Mesendoderm (in vitro differentiated cells): ENCODE measurements around the gene KIAA0513.

Experiments
- DNase-seq: peaks from one replicate; pipeline ENCODE4 v3.0.0; 2013
- H2AK5ac ChIP-seq: 2 replicates; pipeline ENCODE4 v1.6.1; 2013; ENCODE audit warnings: low read length, inconsistent platforms
- H2BK120ac ChIP-seq: 2 replicates; pipeline ENCODE4 v1.6.1; 2013; ENCODE audit warnings: low read depth, mild to moderate bottlenecking, low read length, moderate library complexity, mixed read lengths
- H2BK15ac ChIP-seq: replicated peaks from 2 replicates; pipeline ENCODE4 v1.6.1; 2013; ENCODE audit warnings: low read depth, mild to moderate bottlenecking, moderate library complexity
- H2BK5ac ChIP-seq: 2 replicates; pipeline ENCODE4 v1.6.1; 2013; ENCODE audit warnings: low read length, inconsistent platforms
- H3K18ac ChIP-seq: 2 replicates; pipeline ENCODE4 v1.6.1; 2013; ENCODE audit warnings: mild to moderate bottlenecking, low read length, mixed read lengths
- H3K23ac ChIP-seq: one replicate; pipeline ENCODE4 v1.6.1; 2013; ENCODE audit warnings: low read length
- H3K27ac ChIP-seq: 2 replicates; pipeline ENCODE4 v1.5.1; 2013; ENCODE audit warnings: low read depth, mild to moderate bottlenecking, inconsistent platforms, low read length, moderate library complexity
- H3K27me3 ChIP-seq: 2 replicates; pipeline ENCODE4 v1.6.1; 2013; ENCODE audit warnings: low read length, control low read depth, mild to moderate bottlenecking, inconsistent platforms; ENCODE audit not compliant: insufficient read depth, poor library complexity
- H3K36me3 ChIP-seq: 2 replicates; pipeline ENCODE4 v1.6.1; 2013; ENCODE audit warnings: low read length, inconsistent platforms; ENCODE audit not compliant: control insufficient read depth, insufficient read depth
- H3K4ac ChIP-seq: one replicate; pipeline ENCODE4 v1.6.1; 2013; ENCODE audit warnings: low read depth, mild to moderate bottlenecking, low read length, moderate library complexity
- H3K4me1 ChIP-seq: 2 replicates; pipeline ENCODE4 v1.6.1; 2013; ENCODE audit warnings: low read depth, low read length, inconsistent platforms; ENCODE audit not compliant: control insufficient read depth
- H3K4me2 ChIP-seq: 2 replicates; pipeline ENCODE4 v1.6.1; 2013; ENCODE audit warnings: low read length
- H3K4me3 ChIP-seq: 2 replicates; pipeline ENCODE4 v1.5.1; 2013; ENCODE audit warnings: mild to moderate bottlenecking, low read length
- H3K56ac ChIP-seq: one replicate; pipeline ENCODE4 v1.6.1; 2013; ENCODE audit warnings: low read length
- H3K79me1 ChIP-seq: 2 replicates; pipeline ENCODE4 v1.6.1; 2013; ENCODE audit warnings: low read length, inconsistent platforms
- H3K79me2 ChIP-seq: 2 replicates; pipeline ENCODE4 v1.6.1; 2013; ENCODE audit warnings: mild to moderate bottlenecking, low read length; ENCODE audit not compliant: control insufficient read depth, insufficient read depth
- H3K9ac ChIP-seq: 2 replicates; pipeline ENCODE4 v1.6.1; 2013; ENCODE audit warnings: low read length, inconsistent platforms
- H4K5ac ChIP-seq: one replicate; pipeline ENCODE4 v1.6.1; 2013; ENCODE audit warnings: low read length
- H4K8ac ChIP-seq: one replicate; pipeline ENCODE4 v1.6.1; 2013; ENCODE audit warnings: low read depth, mild to moderate bottlenecking, control low read depth, low read length, moderate library complexity
- WGBS: extraction: QIAGEN DNeasy Blood & Tissue Kit; methylation state at CpG from one replicate; pipeline ENCODE4 v1.1.7; 2013; ENCODE audit warnings: low lambda C conversion rate, missing lambda C conversion rate; ENCODE audit not compliant: insufficient coverage; ENCODE audit errors: extremely low coverage; 5-methylcytosine and 5-hydroxymethylcytosine counted together

KIAA0513 gene

DNA sequence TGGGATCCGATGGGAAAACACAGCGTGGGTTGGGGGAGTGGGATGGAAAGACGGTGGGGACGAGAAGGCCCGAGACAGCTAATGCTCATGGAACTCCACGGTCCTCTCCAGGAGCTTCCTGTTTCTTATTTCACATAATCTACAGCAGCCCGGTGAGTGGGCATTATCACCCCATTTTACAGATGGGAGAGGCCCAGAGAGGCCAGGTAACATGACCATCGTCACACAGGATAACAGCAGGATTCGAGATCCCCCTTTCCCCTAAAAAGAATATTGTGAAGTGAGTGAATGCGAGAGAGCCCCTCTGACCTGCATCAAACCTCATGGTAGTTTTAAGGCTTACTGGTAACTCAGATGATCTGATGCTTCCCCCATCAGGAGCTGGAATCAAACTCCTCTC is 72.7 kb downstream of the KIAA0513 start:
- Histone ChIP-seq H2BK5ac (no peak overlapping the region), H3K4me3 (no peak overlapping the region), H3K18ac (no peak overlapping the region), H3K79me2 (no peaks in the 10 kb centered on the region), H3K27me3 (no peaks in the 10 kb centered on the region), H3K27ac (no peak overlapping the region), H2BK120ac (no peak overlapping the region), H3K4ac (no peak overlapping the region), H3K9ac (no peak overlapping the region), H3K36me3 (no peaks in the 10 kb centered on the region), H3K23ac (no peak overlapping the region), H3K4me2 (no peak overlapping the region), H2AK5ac (no peak overlapping the region), H3K56ac (no peak overlapping the region), H4K8ac (no peak overlapping the region), H4K5ac (no peak overlapping the region), H3K4me1 (no peaks in the 10 kb centered on the region), H3K79me1 (no peaks in the 10 kb centered on the region), H2BK15ac (no peak overlapping the region)
- no peak for DNase-seq
- WGBS: no CpG with 5 or more reads among the region's 10 CpGs

DNA sequence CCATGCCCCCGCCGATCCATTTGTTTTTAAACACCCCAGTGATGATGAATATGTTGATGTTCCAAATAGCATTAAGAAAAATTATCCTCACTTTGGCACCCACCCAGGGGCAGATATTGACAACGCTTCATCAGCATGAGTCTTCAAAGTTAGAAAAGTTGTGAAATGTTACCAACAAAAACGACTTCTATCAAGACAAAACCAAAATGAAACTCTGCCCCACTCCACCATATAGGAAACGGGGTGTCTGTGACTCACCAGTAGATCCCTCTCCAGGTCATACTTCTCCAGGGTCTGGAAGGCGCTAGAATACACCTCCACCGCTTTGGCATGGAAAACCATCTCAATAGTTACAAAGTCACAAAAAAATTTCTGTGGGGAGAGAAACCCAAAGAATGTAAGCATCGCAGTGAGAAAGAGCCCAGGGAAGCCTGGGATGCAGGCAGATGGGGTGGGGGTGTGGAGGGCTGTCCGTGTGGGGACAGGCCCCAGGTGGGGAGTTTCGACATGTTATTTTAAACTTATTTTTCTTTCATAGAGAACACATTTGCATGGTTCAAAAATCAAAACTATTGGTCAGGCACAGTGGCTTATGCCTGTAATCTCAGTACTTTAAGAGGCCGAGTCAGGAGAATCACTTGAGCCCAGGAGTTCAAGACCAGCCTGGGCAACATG is 74.5 kb downstream of the KIAA0513 start:
- Histone ChIP-seq H3K79me1 (no peaks in the 10 kb centered on the region), H3K56ac (no peak overlapping the region), H3K9ac (no peak overlapping the region), H3K18ac (no peak overlapping the region), H2BK120ac (no peak overlapping the region), H2BK15ac (no peak overlapping the region), H3K4ac (no peak overlapping the region), H3K23ac (no peak overlapping the region), H3K79me2 (no peaks in the 10 kb centered on the region), H3K36me3 (no peaks in the 10 kb centered on the region), H3K27ac (no peak overlapping the region), H2AK5ac (no peak overlapping the region), H3K4me2 (no peak overlapping the region), H4K8ac (no peak overlapping the region), H4K5ac (no peak overlapping the region), H3K4me1 (no peaks in the 10 kb centered on the region), H3K4me3 (no peak overlapping the region), H2BK5ac (no peak overlapping the region), H3K27me3 (no peaks in the 10 kb centered on the region)
- DNase-seq: no peak
- no CpG with 5 or more reads among the region's 11 CpGs for WGBS

DNA sequence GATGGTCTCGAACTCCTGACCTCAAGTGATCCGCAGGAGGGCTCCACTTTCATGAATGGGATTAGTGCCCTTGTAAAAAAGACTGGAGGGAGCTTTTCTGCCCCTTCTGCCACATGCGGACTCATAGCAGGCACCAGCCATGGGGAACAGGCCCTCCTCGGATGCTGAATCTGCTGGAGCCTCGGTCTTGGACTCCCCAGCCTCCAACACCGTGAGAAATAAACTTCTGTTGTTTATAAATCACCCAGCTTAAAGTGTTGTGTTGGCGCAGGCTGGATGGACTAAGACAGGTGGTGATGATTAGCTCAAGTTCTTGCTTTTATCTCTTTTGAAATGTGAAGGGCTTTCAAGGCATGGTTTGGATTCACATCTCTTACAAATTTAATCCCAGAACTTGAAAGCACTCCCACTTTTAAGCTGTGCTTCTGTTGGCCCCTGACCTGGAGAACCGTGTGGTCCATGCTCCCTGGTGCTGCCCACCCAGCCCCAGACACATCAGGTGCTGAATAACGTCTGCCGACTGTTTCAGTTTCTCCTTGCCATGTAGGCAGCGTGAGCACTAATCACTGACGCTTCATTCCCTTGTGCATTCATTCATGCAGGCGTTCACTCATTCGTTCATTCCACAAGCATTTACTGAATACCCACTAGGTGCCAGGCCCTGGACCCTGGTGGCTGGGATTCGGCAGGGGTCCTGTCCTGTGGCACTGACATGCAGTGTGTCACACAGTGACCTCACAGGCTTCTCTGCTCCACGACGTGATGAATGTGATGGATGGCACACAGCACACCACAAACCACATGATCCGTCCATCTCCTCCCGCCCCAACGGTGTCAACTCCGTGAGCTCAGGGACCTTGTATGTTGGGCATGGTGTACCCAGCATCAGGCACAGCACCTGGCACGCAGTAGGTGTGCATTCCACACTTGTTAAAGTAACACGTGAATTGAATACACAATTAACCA is 75.8 kb downstream of the KIAA0513 start:
- no peak overlapping the region for H3K18ac ChIP-seq
- H2AK5ac ChIP-seq: no peak overlapping the region
- H2BK15ac ChIP-seq: no peak overlapping the region
- WGBS: no CpG with 5 or more reads among the region's 23 CpGs
- no peak overlapping the region for H2BK5ac ChIP-seq
- no peak overlapping the region for H3K27ac ChIP-seq
- no peak for DNase-seq
- H3K4me3 ChIP-seq: no peak overlapping the region
- H3K9ac ChIP-seq: no peak overlapping the region
- no peak overlapping the region for H2BK120ac ChIP-seq
- no peak overlapping the region for H4K5ac ChIP-seq
- H3K79me2 ChIP-seq: no peaks in the 10 kb centered on the region
- no peak overlapping the region for H3K23ac ChIP-seq
- H3K4ac ChIP-seq: no peak overlapping the region
- H3K4me2 ChIP-seq: no peak overlapping the region
- no peaks in the 10 kb centered on the region for H3K27me3 ChIP-seq
- no peaks in the 10 kb centered on the region for H3K79me1 ChIP-seq
- H3K36me3 ChIP-seq: no peaks in the 10 kb centered on the region
- no peaks in the 10 kb centered on the region for H3K4me1 ChIP-seq
- H4K8ac ChIP-seq: no peak overlapping the region
- H3K56ac ChIP-seq: no peak overlapping the region

DNA sequence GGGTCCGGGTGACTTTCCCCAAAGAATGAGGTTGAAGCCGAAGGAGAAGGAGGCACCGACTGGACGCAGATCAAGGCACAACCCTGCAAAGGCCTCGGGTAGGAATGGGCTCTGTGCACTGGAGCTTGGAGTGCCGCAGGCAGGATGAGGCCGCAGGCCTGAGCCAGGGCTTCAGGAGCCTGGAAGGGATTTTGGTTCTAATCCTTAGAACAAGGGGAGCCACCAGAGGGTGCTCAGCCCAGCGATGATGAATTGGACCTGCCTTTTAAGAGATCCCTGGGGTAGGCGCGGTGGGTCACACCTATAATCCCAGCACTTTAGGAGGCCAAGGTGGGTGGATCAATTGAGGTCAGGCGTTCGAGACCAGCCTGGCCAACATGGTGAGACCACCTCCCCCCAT is 76.6 kb downstream of the KIAA0513 start:
- no peak for DNase-seq
- no peak overlapping the region for H3K4me3 ChIP-seq
- WGBS: no CpG with 5 or more reads among the region's 12 CpGs

DNA sequence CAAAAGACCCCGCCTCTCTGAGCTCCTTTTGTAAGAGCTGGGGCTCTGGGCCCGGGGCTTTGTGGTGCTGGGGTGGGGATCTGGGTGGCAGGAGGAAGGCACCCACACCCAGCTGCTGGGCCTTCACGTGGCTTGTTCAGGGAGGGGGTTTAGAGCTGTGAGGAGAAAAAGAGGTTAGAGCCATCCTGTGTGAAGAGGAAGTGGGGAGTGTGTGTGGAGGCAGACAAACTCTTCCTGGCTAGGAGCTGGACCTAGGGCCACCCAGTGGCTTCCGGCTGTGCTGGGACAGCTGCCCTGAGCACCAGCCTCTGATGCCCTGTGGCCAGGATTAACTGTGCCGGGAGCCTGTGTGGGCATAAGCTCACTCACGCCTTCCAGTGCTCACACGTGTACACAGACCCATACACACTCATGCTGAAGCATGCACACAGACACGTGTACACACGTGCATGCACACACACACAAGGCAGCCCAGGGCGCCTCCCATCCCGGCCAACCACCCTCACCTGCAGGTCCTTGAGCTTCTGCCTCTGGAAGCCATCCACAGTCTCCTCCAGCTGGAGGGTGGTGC is 77.3 kb downstream of the KIAA0513 start:
- WGBS: no CpG with 5 or more reads among the region's 11 CpGs

More for the DNA sequence above, 76.6 kb downstream of the KIAA0513 start:
- Histone ChIP-seq H3K4me2 (no peak overlapping the region), H2BK15ac (no peak overlapping the region), H3K56ac (no peak overlapping the region), H2BK5ac (no peak overlapping the region), H3K36me3 (no peaks in the 10 kb centered on the region), H4K8ac (no peak overlapping the region), H3K4me1 (no peaks in the 10 kb centered on the region), H3K18ac (no peak overlapping the region), H3K27me3 (no peaks in the 10 kb centered on the region), H2BK120ac (no peak overlapping the region), H3K79me1 (no peaks in the 10 kb centered on the region), H2AK5ac (no peak overlapping the region), H3K23ac (no peak overlapping the region), H4K5ac (no peak overlapping the region), H3K4ac (no peak overlapping the region), H3K27ac (no peak overlapping the region), H3K9ac (no peak overlapping the region), H3K79me2 (no peaks in the 10 kb centered on the region)

More for the DNA sequence above, 77.3 kb downstream of the KIAA0513 start:
- no peak overlapping the region for H3K4ac ChIP-seq
- no peak overlapping the region for H2AK5ac ChIP-seq
- H3K18ac ChIP-seq: no peak overlapping the region
- no peak overlapping the region for H2BK120ac ChIP-seq
- no peaks in the 10 kb centered on the region for H3K36me3 ChIP-seq
- H2BK15ac ChIP-seq: no peak overlapping the region
- H3K27me3 ChIP-seq: no peaks in the 10 kb centered on the region
- no peak for DNase-seq
- H3K56ac ChIP-seq: no peak overlapping the region
- H2BK5ac ChIP-seq: no peak overlapping the region
- H3K4me2 ChIP-seq: no peak overlapping the region
- no peak overlapping the region for H3K23ac ChIP-seq
- no peak overlapping the region for H4K5ac ChIP-seq
- H3K79me1 ChIP-seq: no peaks in the 10 kb centered on the region
- H3K27ac ChIP-seq: no peak overlapping the region
- H4K8ac ChIP-seq: no peak overlapping the region
- H3K4me3 ChIP-seq: no peak overlapping the region
- no peaks in the 10 kb centered on the region for H3K4me1 ChIP-seq
- H3K9ac ChIP-seq: no peak overlapping the region
- no peaks in the 10 kb centered on the region for H3K79me2 ChIP-seq
